SK-N-SH treated with all-trans-retinoic acid at 6 μM for 48 hours (cell line): ENCODE measurements around the gene AFG1L.

Experiments
- ATAC-seq: fragments of 200-7000 bp; cut with Tn5 transposase; 3 replicates; pipeline ENCODE4 v1.9.1; 2020; ENCODE audit warnings: mild to moderate bottlenecking, moderate library complexity
- ARNTL ChIP-seq: fragments of 450-650 bp; formaldehyde crosslinking; IDR thresholded peaks from 2 replicates; pipeline ENCODE4 v1.5.0; 2020; ENCODE audit warnings: low read depth, mild to moderate bottlenecking, moderate library complexity, borderline replicate concordance
- BACH2 ChIP-seq: fragments of 250-450 bp; sonication (Bioruptor Pico); IDR thresholded peaks from 2 replicates; pipeline ENCODE4 v1.9.0; 2021; ENCODE audit warnings: mild to moderate bottlenecking, borderline replicate concordance
- CSDC2 ChIP-seq: fragments of 250-450 bp; sonication (Bioruptor Pico); IDR thresholded peaks from 2 replicates; pipeline ENCODE4 v1.5.0; 2020; ENCODE audit warnings: mild to moderate bottlenecking, moderate library complexity
- ESRRG ChIP-seq: fragments of 250-450 bp; sonication (Bioruptor Pico); IDR thresholded peaks from 2 replicates; pipeline ENCODE4 v1.6.1; 2021; ENCODE audit warnings: mild to moderate bottlenecking
- GLIS3 ChIP-seq: fragments of 250-450 bp; sonication (Bioruptor Pico); IDR thresholded peaks from 2 replicates; pipeline ENCODE4 v1.5.0; 2020; ENCODE audit warnings: mild to moderate bottlenecking, moderate library complexity
- ISL1 ChIP-seq: fragments of 250-450 bp; sonication (Bioruptor Pico); IDR thresholded peaks from 2 replicates; pipeline ENCODE4 v2.1.2; 2022; ENCODE audit warnings: mild to moderate bottlenecking, moderate library complexity
- OSR1 ChIP-seq: fragments of 250-450 bp; sonication (Bioruptor Pico); IDR thresholded peaks from 2 replicates; pipeline ENCODE4 v1.8.0; 2022; ENCODE audit warnings: moderate library complexity, mild to moderate bottlenecking, inconsistent platforms
- PPARA ChIP-seq: fragments of 250-450 bp; sonication (Bioruptor Pico); IDR thresholded peaks from 2 replicates; pipeline ENCODE4 v1.5.0; 2020; ENCODE audit warnings: mild to moderate bottlenecking, borderline replicate concordance
- RARB ChIP-seq: fragments of 250-450 bp; sonication (Bioruptor Pico); IDR thresholded peaks from 2 replicates; pipeline ENCODE4 v1.8.0; 2021; ENCODE audit warnings: mild to moderate bottlenecking, moderate library complexity
- TCF4 ChIP-seq: fragments of 250-450 bp; sonication (Bioruptor Pico); IDR thresholded peaks from 2 replicates; pipeline ENCODE4 v1.8.0; 2021; ENCODE audit warnings: mild to moderate bottlenecking, moderate library complexity, borderline replicate concordance
- TOX ChIP-seq: fragments of 250-450 bp; sonication (Bioruptor Pico); IDR thresholded peaks from 2 replicates; pipeline ENCODE4 v1.8.0; 2021; ENCODE audit warnings: mild to moderate bottlenecking, moderate library complexity, borderline replicate concordance
- ZC3H10 ChIP-seq: fragments of 250-450 bp; sonication (Bioruptor Pico); IDR thresholded peaks from 2 replicates; pipeline ENCODE4 v1.5.1; 2021; ENCODE audit warnings: mild to moderate bottlenecking, moderate library complexity
- ZFP3 ChIP-seq: fragments of 250-450 bp; sonication (Bioruptor Pico); IDR thresholded peaks from 2 replicates; pipeline ENCODE4 v1.5.0; 2020; ENCODE audit warnings: mild to moderate bottlenecking, moderate library complexity
- ZFP30 ChIP-seq: fragments of 450-650 bp; formaldehyde crosslinking; IDR thresholded peaks from 2 replicates; pipeline ENCODE4 v1.5.0; 2022; ENCODE audit warnings: mild to moderate bottlenecking, moderate library complexity
- ZNF565 ChIP-seq: fragments of 450-650 bp; formaldehyde crosslinking; conservative IDR thresholded peaks from 2 replicates; pipeline ENCODE4 v1.5.0; 2020; ENCODE audit warnings: low read depth, mild to moderate bottlenecking, moderate library complexity
- ZNF70 ChIP-seq: fragments of 450-650 bp; formaldehyde crosslinking; IDR thresholded peaks from 2 replicates; pipeline ENCODE4 v1.5.0; 2020; ENCODE audit warnings: mild to moderate bottlenecking, moderate library complexity
- ZNF8 ChIP-seq: fragments of 450-650 bp; formaldehyde crosslinking; IDR thresholded peaks from 2 replicates; pipeline ENCODE4 v1.5.0; 2020; ENCODE audit warnings: mild to moderate bottlenecking, moderate library complexity
- TF ChIP-seq, protein P1 (sequence below): fragments of 250-450 bp; sonication (Bioruptor Pico); IDR thresholded peaks from 2 replicates; pipeline ENCODE4 v1.5.1; 2020; ENCODE audit warnings: low read depth, mild to moderate bottlenecking, moderate library complexity
- TF ChIP-seq, protein P2 (sequence below): fragments of 250-450 bp; sonication (Bioruptor Pico); IDR thresholded peaks from 2 replicates; pipeline ENCODE4 v1.8.0; 2021; ENCODE audit warnings: low read depth, mild to moderate bottlenecking, moderate library complexity, borderline replicate concordance
- TF ChIP-seq, protein P3 (sequence below): fragments of 250-450 bp; sonication (Bioruptor Pico); IDR thresholded peaks from 2 replicates; pipeline ENCODE4 v1.8.0; 2020; ENCODE audit warnings: mild to moderate bottlenecking, moderate library complexity, borderline replicate concordance
- TF ChIP-seq, protein P4 (sequence below): fragments of 250-450 bp; sonication (Bioruptor Pico); IDR thresholded peaks from 2 replicates; pipeline ENCODE4 v1.5.0; 2020; ENCODE audit warnings: mild to moderate bottlenecking, moderate library complexity
- TF ChIP-seq, protein P5 (sequence below): fragments of 250-450 bp; sonication (Bioruptor Pico); IDR thresholded peaks from 2 replicates; pipeline ENCODE4 v1.5.1; 2021; ENCODE audit warnings: mild to moderate bottlenecking, moderate library complexity

The AFG1L gene

DNA sequence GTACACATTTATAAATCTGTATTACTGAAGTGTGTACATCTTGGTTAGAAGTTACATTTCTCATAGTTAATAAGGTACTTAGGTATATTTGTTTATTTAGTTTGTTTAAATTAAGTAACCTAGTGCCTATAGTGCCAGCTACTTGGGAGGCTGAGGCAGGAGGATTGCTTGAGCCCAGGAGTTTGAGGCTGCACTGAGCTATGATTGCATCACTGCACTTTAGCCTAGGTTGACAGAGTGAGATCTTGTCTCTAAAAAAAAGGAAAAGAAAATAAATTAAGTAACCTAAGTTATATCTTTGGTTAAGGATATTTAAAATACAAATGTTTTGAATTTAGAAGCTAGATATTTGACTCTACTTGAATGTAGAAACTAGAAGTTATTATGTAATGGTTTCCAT lies 9.5 kb upstream of the AFG1L start:
- TF ChIP-seq ZC3H10 (no peak), BACH2 (CRISPR knock-in tag) (no peak), ESRRG (CRISPR knock-in tag) (no peak), CSDC2 (no peak), ISL1 (no peak), OSR1 (no peak), PPARA (CRISPR knock-in tag) (no peak), ZNF565 (CRISPR knock-in tag) (no peak), GLIS3 (CRISPR knock-in tag) (no peak)
- TF ChIP-seq, protein P1, sequence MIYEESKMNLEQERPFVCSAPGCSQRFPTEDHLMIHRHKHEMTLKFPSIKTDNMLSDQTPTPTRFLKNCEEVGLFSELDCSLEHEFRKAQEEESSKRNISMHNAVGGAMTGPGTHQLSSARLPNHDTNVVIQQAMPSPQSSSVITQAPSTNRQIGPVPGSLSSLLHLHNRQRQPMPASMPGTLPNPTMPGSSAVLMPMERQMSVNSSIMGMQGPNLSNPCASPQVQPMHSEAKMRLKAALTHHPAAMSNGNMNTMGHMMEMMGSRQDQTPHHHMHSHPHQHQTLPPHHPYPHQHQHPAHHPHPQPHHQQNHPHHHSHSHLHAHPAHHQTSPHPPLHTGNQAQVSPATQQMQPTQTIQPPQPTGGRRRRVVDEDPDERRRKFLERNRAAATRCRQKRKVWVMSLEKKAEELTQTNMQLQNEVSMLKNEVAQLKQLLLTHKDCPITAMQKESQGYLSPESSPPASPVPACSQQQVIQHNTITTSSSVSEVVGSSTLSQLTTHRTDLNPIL (CRISPR knock-in tag): no peak
- TF ChIP-seq, protein P2, sequence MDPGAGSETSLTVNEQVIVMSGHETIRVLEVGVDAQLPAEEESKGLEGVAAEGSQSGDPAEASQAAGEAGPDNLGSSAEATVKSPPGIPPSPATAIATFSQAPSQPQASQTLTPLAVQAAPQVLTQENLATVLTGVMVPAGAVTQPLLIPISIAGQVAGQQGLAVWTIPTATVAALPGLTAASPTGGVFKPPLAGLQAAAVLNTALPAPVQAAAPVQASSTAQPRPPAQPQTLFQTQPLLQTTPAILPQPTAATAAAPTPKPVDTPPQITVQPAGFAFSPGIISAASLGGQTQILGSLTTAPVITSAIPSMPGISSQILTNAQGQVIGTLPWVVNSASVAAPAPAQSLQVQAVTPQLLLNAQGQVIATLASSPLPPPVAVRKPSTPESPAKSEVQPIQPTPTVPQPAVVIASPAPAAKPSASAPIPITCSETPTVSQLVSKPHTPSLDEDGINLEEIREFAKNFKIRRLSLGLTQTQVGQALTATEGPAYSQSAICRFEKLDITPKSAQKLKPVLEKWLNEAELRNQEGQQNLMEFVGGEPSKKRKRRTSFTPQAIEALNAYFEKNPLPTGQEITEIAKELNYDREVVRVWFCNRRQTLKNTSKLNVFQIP (CRISPR knock-in tag): no peak
- TF ChIP-seq, protein P3, sequence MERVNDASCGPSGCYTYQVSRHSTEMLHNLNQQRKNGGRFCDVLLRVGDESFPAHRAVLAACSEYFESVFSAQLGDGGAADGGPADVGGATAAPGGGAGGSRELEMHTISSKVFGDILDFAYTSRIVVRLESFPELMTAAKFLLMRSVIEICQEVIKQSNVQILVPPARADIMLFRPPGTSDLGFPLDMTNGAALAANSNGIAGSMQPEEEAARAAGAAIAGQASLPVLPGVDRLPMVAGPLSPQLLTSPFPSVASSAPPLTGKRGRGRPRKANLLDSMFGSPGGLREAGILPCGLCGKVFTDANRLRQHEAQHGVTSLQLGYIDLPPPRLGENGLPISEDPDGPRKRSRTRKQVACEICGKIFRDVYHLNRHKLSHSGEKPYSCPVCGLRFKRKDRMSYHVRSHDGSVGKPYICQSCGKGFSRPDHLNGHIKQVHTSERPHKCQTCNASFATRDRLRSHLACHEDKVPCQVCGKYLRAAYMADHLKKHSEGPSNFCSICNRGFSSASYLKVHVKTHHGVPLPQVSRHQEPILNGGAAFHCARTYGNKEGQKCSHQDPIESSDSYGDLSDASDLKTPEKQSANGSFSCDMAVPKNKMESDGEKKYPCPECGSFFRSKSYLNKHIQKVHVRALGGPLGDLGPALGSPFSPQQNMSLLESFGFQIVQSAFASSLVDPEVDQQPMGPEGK: no peak
- no peak for ATAC-seq

DNA sequence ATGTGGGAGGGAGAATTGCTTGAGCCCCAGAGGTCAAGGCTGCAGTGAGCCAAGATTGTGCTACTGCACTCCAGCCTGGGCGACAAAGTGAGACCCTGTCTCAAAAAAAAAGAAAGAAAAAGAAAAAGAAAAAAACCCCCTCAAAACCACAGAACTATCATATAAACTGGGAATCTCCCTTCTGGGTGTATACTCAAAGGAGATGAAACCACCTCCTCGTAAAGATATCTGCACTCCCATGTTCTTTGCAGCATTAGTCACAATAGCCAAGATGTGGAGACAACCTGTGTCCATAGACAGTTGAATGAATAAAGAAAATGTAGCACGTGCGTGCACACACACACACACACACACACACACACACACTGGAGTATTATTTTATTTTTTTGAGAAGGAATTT lies 8.5 kb upstream of the AFG1L start:
- TF ChIP-seq ZNF565 (CRISPR knock-in tag) (no peak), ZFP3 (no peak), GLIS3 (CRISPR knock-in tag) (no peak), CSDC2 (no peak), RARB (CRISPR knock-in tag) (no peak), TOX (CRISPR knock-in tag) (no peak), PPARA (CRISPR knock-in tag) (no peak), ARNTL (no peak), ZNF70 (CRISPR knock-in tag) (no peak), TCF4 (CRISPR knock-in tag) (no peak), ZNF8 (CRISPR knock-in tag) (no peak), ISL1 (no peak)
- TF ChIP-seq, protein P1 (CRISPR knock-in tag): no peak
- TF ChIP-seq, protein P4, sequence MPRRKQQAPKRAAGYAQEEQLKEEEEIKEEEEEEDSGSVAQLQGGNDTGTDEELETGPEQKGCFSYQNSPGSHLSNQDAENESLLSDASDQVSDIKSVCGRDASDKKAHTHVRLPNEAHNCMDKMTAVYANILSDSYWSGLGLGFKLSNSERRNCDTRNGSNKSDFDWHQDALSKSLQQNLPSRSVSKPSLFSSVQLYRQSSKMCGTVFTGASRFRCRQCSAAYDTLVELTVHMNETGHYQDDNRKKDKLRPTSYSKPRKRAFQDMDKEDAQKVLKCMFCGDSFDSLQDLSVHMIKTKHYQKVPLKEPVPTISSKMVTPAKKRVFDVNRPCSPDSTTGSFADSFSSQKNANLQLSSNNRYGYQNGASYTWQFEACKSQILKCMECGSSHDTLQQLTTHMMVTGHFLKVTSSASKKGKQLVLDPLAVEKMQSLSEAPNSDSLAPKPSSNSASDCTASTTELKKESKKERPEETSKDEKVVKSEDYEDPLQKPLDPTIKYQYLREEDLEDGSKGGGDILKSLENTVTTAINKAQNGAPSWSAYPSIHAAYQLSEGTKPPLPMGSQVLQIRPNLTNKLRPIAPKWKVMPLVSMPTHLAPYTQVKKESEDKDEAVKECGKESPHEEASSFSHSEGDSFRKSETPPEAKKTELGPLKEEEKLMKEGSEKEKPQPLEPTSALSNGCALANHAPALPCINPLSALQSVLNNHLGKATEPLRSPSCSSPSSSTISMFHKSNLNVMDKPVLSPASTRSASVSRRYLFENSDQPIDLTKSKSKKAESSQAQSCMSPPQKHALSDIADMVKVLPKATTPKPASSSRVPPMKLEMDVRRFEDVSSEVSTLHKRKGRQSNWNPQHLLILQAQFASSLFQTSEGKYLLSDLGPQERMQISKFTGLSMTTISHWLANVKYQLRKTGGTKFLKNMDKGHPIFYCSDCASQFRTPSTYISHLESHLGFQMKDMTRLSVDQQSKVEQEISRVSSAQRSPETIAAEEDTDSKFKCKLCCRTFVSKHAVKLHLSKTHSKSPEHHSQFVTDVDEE: no peak
- no peak for ATAC-seq

DNA sequence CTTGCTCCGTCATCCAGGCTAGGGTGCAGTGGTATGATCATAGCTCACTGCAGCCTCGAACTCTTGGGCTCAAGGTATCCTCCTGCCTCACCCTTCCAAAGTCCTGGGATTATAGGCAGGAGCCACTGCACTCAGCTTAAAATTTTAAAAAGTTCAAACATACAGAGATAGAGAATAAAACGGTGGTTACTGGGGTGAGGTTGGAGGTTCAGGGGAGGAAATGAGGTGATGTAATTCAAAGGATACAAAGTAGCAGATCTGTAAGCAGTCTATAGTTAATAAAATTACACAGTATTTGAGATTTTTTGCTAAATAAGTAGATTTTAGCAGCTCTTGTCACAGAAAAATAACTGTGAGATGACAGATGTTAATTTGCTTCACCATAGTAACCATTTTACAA lies 7.5 kb upstream of the AFG1L start:
- no peak for ATAC-seq
- TF ChIP-seq ISL1 (no peak), ZC3H10 (no peak), ZFP30 (CRISPR knock-in tag) (no peak), RARB (CRISPR knock-in tag) (no peak), ARNTL (no peak)
- TF ChIP-seq, protein P5, sequence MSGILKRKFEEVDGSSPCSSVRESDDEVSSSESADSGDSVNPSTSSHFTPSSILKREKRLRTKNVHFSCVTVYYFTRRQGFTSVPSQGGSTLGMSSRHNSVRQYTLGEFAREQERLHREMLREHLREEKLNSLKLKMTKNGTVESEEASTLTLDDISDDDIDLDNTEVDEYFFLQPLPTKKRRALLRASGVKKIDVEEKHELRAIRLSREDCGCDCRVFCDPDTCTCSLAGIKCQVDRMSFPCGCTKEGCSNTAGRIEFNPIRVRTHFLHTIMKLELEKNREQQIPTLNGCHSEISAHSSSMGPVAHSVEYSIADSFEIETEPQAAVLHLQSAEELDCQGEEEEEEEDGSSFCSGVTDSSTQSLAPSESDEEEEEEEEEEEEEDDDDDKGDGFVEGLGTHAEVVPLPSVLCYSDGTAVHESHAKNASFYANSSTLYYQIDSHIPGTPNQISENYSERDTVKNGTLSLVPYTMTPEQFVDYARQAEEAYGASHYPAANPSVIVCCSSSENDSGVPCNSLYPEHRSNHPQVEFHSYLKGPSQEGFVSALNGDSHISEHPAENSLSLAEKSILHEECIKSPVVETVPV: no peak
- TF ChIP-seq, protein P4: no peak
- TF ChIP-seq, protein P1 (CRISPR knock-in tag): no peak
- TF ChIP-seq, protein P2 (CRISPR knock-in tag): no peak
